Erythroblast (primary cell): ENCODE data around the gene COL25A1.

Experiments used
- GATA1 ChIP-seq: IDR thresholded peaks from 2 replicates; pipeline ENCODE4 v1.6.1; 2011; ENCODE audit warnings: low read depth, mild to moderate bottlenecking, control low read depth, low read length, moderate library complexity
- POLR2A ChIP-seq: IDR thresholded peaks from 2 replicates; pipeline ENCODE4 v1.6.1; 2011; ENCODE audit warnings: mild to moderate bottlenecking, low read length

DNA sequence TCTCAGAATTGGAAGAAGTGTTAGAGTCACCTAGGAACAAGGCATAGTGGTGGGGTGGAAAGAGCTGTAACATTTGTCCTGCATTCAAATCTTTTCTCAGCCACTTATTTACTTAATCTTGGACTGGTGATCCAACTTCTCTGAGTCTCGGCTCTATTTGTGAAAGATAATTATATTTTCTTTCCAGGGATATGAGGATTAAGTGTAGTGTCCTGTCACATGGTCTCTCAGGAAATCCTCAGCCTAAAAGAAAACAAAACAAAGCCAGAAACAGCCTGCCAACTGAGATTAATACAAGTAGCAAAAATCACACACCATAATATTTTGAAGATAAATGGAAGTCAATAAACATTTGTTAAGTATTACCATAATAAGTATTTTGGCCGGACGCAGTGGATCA lies 506.3 kb downstream of the COL25A1 start:
- TF ChIP-seq POLR2A (no peak), GATA1 (no peak)
